GM21576 (cell line): ENCODE measurements around the gene NTM.

Experiments used
- ATAC-seq: cut with Tn5 transposase; IDR thresholded peaks from one replicate; pipeline ENCODE4 v1.9.1; 2021; ENCODE audit warnings: mild to moderate bottlenecking, moderate library complexity; ENCODE audit not compliant: unreplicated experiment

Gene NTM

GRCh38 chr11:131976021-131976420 is 605.6 kb downstream of the NTM start:
- no peak for ATAC-seq

- ATAC-seq: no peak
Observed at GRCh38 chr11:131977231-131977630, 606.8 kb downstream of the NTM start.

- no peak for ATAC-seq
Observed at GRCh38 chr11:131977854-131978253, 607.4 kb downstream of the NTM start.

- no peak for ATAC-seq
Observed at GRCh38 chr11:131978351-131978750, 607.9 kb downstream of the NTM start.

- no peak for ATAC-seq
Observed at GRCh38 chr11:131979364-131979763, 608.9 kb downstream of the NTM start.

- ATAC-seq: no peak
Observed at GRCh38 chr11:131980199-131980598, 609.8 kb downstream of the NTM start.

- ATAC-seq: no peak
Observed at GRCh38 chr11:131980888-131981668, 610.7 kb downstream of the NTM start.

GRCh38 chr11:131982154-131982553 is 611.7 kb downstream of the NTM start:
- ATAC-seq: no peak

GRCh38 chr11:131985846-131986301 is 615.5 kb downstream of the NTM start:
- no peak for ATAC-seq

GRCh38 chr11:131987703-131988102 is 617.3 kb downstream of the NTM start:
- no peak for ATAC-seq

- no peak for ATAC-seq
Observed at GRCh38 chr11:131991606-131992005, 621.2 kb downstream of the NTM start.

- ATAC-seq: no peak
Observed at GRCh38 chr11:131993246-131993645, 622.8 kb downstream of the NTM start.

- ATAC-seq: no peak
Observed at GRCh38 chr11:131998020-131998419, 627.6 kb downstream of the NTM start.

GRCh38 chr11:131999084-131999483 is 628.7 kb downstream of the NTM start:
- ATAC-seq: no peak

GRCh38 chr11:131999955-132000354 is 629.5 kb downstream of the NTM start:
- no peak for ATAC-seq

GRCh38 chr11:132005887-132006286 is 635.5 kb downstream of the NTM start:
- ATAC-seq: no peak

GRCh38 chr11:132006884-132007580 is 636.6 kb downstream of the NTM start:
- ATAC-seq: no peak

- ATAC-seq: no peak
Observed at GRCh38 chr11:132008226-132008625, 637.8 kb downstream of the NTM start.

GRCh38 chr11:132008872-132009271 is 638.5 kb downstream of the NTM start:
- ATAC-seq: no peak

- ATAC-seq: no peak
Observed at GRCh38 chr11:132020001-132020400, 649.6 kb downstream of the NTM start.

- no peak for ATAC-seq
Observed at GRCh38 chr11:132022285-132022684, 651.9 kb downstream of the NTM start.

- ATAC-seq: no peak
Observed at GRCh38 chr11:132022733-132023478, 652.5 kb downstream of the NTM start.
